ENCODE data around the gene ODC1. TPM values are rescaled to one million over a fixed set of nuclear protein-coding genes. Genes with fewer than 3 reads are reported as not detected.

The ODC1 gene
- total and polyA plus RNA-seq, 10 donors: 28.9 to 84.3 (median 63.4) TPM

DNA sequence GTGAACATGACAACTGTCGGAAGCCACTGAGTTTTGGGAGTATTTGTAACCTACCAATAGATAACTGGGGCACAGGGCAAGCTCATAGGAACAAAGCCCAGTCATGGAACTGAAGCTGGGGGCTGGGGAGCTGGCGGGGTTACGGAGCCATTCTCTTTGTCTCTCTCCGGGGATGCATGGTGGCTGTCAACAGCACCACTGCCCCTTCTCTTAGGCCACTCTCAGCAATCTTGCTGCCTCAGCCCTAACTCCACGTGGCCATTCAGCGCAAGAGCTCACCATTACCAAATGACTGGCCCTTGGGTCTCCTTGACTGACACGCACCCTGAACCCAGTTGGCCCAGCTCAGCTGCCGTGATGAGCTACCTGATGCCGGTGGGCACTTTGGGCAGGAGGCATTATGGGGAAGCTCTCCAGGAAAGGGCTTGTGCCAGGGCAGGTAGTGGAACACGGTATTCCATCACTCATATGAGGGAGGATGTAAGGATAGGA is 33.6 kb upstream of the ODC1 start:
- peaks cover 0 to 5% (median 0%) of the 10 kb centered on the region in 6 donors for H3K4me1 ChIP-seq
- H3K9me3 ChIP-seq: no peaks in the 10 kb centered on the region
- peak; percentile 40 for DNase-seq
- WGBS, 5 donors: 83 to 95% (median 93%) methylated on average over 9 to 10 of the region's 10 CpGs
- no peak overlapping the region for H3K27ac ChIP-seq
- intact Hi-C loops (cut with DNase I; ENCODE audit: low total_unique reads): no loop called here
- no peaks in the 10 kb centered on the region for H3K36me3 ChIP-seq
- H3K27me3 ChIP-seq (replicated peaks in 1 of 7): peaks cover 0 to 19% (median 0%) of the 10 kb centered on the region in 7 donors
- TF ChIP-seq POLR2AphosphoS5 (IDR thresholded peaks at IDR 0.05) (no peak), POLR2A (IDR thresholded peaks at IDR 0.05) (no peak)
- TF ChIP-seq, protein P1, sequence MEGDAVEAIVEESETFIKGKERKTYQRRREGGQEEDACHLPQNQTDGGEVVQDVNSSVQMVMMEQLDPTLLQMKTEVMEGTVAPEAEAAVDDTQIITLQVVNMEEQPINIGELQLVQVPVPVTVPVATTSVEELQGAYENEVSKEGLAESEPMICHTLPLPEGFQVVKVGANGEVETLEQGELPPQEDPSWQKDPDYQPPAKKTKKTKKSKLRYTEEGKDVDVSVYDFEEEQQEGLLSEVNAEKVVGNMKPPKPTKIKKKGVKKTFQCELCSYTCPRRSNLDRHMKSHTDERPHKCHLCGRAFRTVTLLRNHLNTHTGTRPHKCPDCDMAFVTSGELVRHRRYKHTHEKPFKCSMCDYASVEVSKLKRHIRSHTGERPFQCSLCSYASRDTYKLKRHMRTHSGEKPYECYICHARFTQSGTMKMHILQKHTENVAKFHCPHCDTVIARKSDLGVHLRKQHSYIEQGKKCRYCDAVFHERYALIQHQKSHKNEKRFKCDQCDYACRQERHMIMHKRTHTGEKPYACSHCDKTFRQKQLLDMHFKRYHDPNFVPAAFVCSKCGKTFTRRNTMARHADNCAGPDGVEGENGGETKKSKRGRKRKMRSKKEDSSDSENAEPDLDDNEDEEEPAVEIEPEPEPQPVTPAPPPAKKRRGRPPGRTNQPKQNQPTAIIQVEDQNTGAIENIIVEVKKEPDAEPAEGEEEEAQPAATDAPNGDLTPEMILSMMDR (IDR thresholded peaks at IDR 0.05 in 8 of 11, conservative IDR thresholded peaks at IDR 0.05 in 3 of 11): no peak
- H3K4me3 ChIP-seq: no peak overlapping the region

DNA sequence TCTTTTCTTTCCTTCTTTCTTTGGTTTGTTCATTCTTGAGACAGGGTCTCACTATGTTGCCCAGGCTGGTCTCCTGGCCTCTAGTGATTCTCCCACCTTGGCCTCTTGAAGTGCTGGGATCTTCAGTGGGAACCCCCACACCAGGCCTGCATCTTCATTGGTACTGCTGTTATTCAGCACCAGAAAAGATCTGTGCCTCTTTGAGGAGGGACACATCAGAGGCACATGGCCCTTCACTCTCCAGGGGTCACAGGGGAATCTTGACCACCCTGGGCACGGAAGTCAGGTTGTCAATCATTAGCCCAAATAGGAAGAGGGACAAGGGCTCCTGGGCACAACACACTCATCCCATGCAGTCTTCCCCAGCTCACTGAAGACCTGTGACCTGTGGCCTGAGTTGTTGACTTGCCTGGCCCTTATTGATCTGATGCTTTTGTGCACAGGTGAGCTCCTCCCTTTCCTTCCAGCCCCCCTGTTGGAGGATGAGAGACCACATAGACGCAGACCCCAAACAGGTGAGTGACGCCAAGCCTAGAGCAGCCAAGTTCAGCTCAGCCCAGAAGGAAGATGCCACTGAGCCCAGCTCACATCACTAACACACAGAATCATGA is 33.0 kb upstream of the ODC1 start:
- DNase-seq: peak; percentile 19
- no peak for TF ChIP-seq POLR2A (IDR thresholded peaks at IDR 0.05)
- no peak for TF ChIP-seq POLR2AphosphoS5 (IDR thresholded peaks at IDR 0.05)
- TF ChIP-seq, protein P1 (IDR thresholded peaks at IDR 0.05 in 8 of 11, conservative IDR thresholded peaks at IDR 0.05 in 3 of 11): no peak
- intact Hi-C loops (cut with DNase I; ENCODE audit: low total_unique reads): no loop called here
- peaks cover 0 to 5% (median 0%) of the 10 kb centered on the region in 6 donors for H3K4me1 ChIP-seq
- H3K36me3 ChIP-seq: no peaks in the 10 kb centered on the region
- no peak overlapping the region for H3K27ac ChIP-seq
- H3K4me3 ChIP-seq: no peak overlapping the region
- H3K27me3 ChIP-seq (replicated peaks in 1 of 7): peaks cover 0 to 15% (median 0%) of the 10 kb centered on the region in 7 donors
- H3K9me3 ChIP-seq: no peaks in the 10 kb centered on the region
- WGBS, 5 donors: 77 to 93% (median 87%) methylated on average over 3 of the region's 3 CpGs

DNA sequence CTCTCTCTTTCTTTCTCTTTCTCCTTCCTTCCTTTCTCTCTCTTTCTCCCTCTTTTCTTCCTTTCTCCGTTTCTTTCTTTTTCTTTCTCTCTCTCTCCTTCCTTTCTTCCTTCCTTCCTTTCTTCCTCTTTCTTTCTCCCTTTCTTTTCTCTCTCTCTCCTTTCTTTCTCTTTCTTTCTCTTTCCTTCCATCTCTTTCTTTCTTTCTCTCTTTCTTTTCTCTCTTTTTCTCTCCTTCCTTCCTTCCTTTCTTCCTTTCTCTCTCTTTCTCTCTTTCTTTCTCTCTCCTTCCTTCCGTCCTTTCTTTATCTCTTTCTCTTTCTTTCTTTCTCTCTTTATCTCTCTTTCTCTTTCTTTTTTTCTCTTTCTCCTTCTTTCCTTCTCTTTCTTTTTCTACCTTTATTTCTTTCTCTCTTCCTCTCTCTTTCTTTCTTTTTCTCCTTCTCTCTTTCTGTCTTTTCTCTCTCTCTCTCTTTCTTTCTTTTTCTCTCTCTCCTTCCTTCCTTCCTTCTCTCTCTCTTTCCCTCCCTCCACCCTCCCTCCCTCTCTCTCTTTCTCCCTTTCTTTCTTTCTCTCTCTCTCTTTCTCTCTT is 32.3 kb upstream of the ODC1 start:
- Histone ChIP-seq H3K9me3 (no peaks in the 10 kb centered on the region), H3K27me3 (replicated peaks in 1 of 7) (peaks cover 0 to 15% (median 0%) of the 10 kb centered on the region in 7 donors), H3K27ac (no peak overlapping the region), H3K4me3 (no peak overlapping the region), H3K36me3 (no peaks in the 10 kb centered on the region), H3K4me1 (peaks cover 0 to 5% (median 0%) of the 10 kb centered on the region in 6 donors)
- no peak for DNase-seq
- no peak for TF ChIP-seq POLR2A (IDR thresholded peaks at IDR 0.05)
- TF ChIP-seq, protein P1 (IDR thresholded peaks at IDR 0.05 in 8 of 11, conservative IDR thresholded peaks at IDR 0.05 in 3 of 11): no peak
- no peak for TF ChIP-seq POLR2AphosphoS5 (IDR thresholded peaks at IDR 0.05)
- WGBS, 5 donors: 81 to 91% (median 85%) methylated on average over 2 of the region's 2 CpGs
- intact Hi-C loops (cut with DNase I; ENCODE audit: low total_unique reads): no loop called here

DNA sequence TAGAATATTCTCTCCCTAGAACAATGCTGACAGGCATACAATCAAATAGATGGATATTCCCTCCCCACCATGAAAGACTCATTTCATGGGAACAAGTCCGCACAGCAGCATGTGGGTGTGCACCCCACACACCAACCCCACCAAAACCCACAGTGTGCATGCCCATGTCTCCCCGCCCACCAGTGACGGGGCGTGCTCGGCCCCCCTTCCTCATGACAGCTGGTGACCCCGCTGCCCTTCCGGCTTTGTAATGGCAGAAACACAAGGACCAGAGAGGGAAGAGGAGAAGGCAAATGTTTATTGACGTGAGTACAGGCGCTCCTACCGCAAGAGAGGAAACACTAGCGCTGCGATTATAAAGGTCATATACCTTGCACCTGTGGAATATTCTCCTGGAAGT is 30.8 kb upstream of the ODC1 start:
- intact Hi-C loops (cut with DNase I; ENCODE audit: low total_unique reads): no loop called here

More for the DNA sequence above, 30.8 kb upstream of the ODC1 start:
- TF ChIP-seq POLR2AphosphoS5 (IDR thresholded peaks at IDR 0.05): no peak
- TF ChIP-seq, protein P1 (IDR thresholded peaks at IDR 0.05 in 8 of 11, conservative IDR thresholded peaks at IDR 0.05 in 3 of 11): no peak
- no peak for TF ChIP-seq POLR2A (IDR thresholded peaks at IDR 0.05)
- peak; percentile 41 for DNase-seq
- Histone ChIP-seq H3K4me1 (peaks cover 0 to 5% (median 0%) of the 10 kb centered on the region in 6 donors), H3K36me3 (no peaks in the 10 kb centered on the region), H3K4me3 (no peak overlapping the region), H3K9me3 (no peaks in the 10 kb centered on the region), H3K27ac (no peak overlapping the region), H3K27me3 (replicated peaks in 1 of 7) (peaks cover 0 to 14% (median 0%) of the 10 kb centered on the region in 7 donors)
- 61 to 79% (median 70%) methylated on average over 12 of the region's 12 CpGs for WGBS, 5 donors

Data from spleen (tissue), 11 donors.